IMR-90 (cell line): ENCODE measurements around the gene CCSER2. TPM values are rescaled to one million over a fixed set of nuclear protein-coding genes. Genes with fewer than 3 reads are reported as not detected.
A peak's percentile ranks its signal among the peaks of the same experiment; 100 is the strongest.

Experiments used
- ATAC-seq: fragments of 200-7000 bp; cut with Tn5 transposase; 2 replicates; pipeline ENCODE4 v1.9.1; 2020; ENCODE audit warnings: low read depth, mild to moderate bottlenecking, moderate library complexity
- BruUV-seq: library from RNA; stranded (reverse); fragments of 400-500 nt; replicated peaks from 2 replicates; lab custom pipeline; 2021; lab: Mats Ljungman, UMichigan
- CTCF ChIA-PET: fragments of 300-600 bp; formaldehyde crosslinking; extraction: SDS; loops from one replicate; lab custom pipeline; 2021; ENCODE audit warnings: antibody characterized with exemption; lab: Yijun Ruan, JAX
- POLR2A ChIA-PET: fragments of 300-600 bp; sonication (Branson Sonifier 250); formaldehyde crosslinking; loops from one replicate; lab custom pipeline; 2022; ENCODE audit warnings: antibody characterized with exemption; ENCODE audit not compliant: unreplicated experiment; lab: Charles Lee
- DNase-seq: peaks from one replicate; pipeline ENCODE4 v3.0.0; 2013
- H2AFZ ChIP-seq: replicated peaks from 2 replicates; pipeline ENCODE3; 2013; ENCODE audit warnings: low read length, mild to moderate bottlenecking; ENCODE audit not compliant: poor library complexity
- H2AK5ac ChIP-seq: 2 replicates; pipeline ENCODE4 v1.6.1; 2013; ENCODE audit warnings: low read depth, low read length, inconsistent platforms
- H2AK9ac ChIP-seq: replicated peaks from 2 replicates; pipeline ENCODE3; 2013; ENCODE audit warnings: mild to moderate bottlenecking, low read depth, low read length, moderate library complexity; ENCODE audit not compliant: poor library complexity
- H2BK120ac ChIP-seq: 2 replicates; pipeline ENCODE4 v1.6.1; 2013; ENCODE audit warnings: low read depth, low read length, inconsistent platforms
- H2BK15ac ChIP-seq: 3 replicates; pipeline ENCODE4 v1.6.1; 2013; ENCODE audit warnings: low read depth, low read length, inconsistent platforms
- H2BK20ac ChIP-seq: 2 replicates; pipeline ENCODE4 v1.6.1; 2013; ENCODE audit warnings: low read depth, mild to moderate bottlenecking, inconsistent platforms, low read length, moderate library complexity
- H2BK5ac ChIP-seq: 2 replicates; pipeline ENCODE4 v1.6.1; 2013; ENCODE audit warnings: mild to moderate bottlenecking, low read depth, low read length, inconsistent platforms; ENCODE audit not compliant: poor library complexity, severe bottlenecking
- H3K14ac ChIP-seq: replicated peaks from 2 replicates; pipeline ENCODE4 v1.6.1; 2013; ENCODE audit warnings: low read depth, low read length, inconsistent platforms
- H3K18ac ChIP-seq: 2 replicates; pipeline ENCODE4 v1.6.1; 2013; ENCODE audit warnings: low read depth, low read length, control low read depth
- H3K23ac ChIP-seq: 2 replicates; pipeline ENCODE4 v1.6.1; 2013; ENCODE audit warnings: low read depth, low read length, inconsistent platforms
- H3K27ac ChIP-seq: 2 replicates; pipeline ENCODE4 v1.5.1; 2013; ENCODE audit warnings: mild to moderate bottlenecking, control low read depth, low read length; ENCODE audit not compliant: insufficient read depth
- H3K27me3 ChIP-seq: 2 replicates; pipeline ENCODE4 v1.6.1; 2013; ENCODE audit warnings: low read length; ENCODE audit not compliant: control insufficient read depth, insufficient read depth
- H3K36me3 ChIP-seq: 2 replicates; pipeline ENCODE4 v1.6.1; 2013; ENCODE audit warnings: low read length, mixed read lengths; ENCODE audit not compliant: control insufficient read depth, insufficient read depth
- H3K4ac ChIP-seq: 2 replicates; pipeline ENCODE4 v1.6.1; 2013; ENCODE audit warnings: low read depth, low read length, inconsistent platforms
- H3K4me1 ChIP-seq: 2 replicates; pipeline ENCODE4 v1.6.1; 2013; ENCODE audit warnings: low read length, mixed read lengths; ENCODE audit not compliant: control insufficient read depth, insufficient read depth
- H3K4me2 ChIP-seq: 2 replicates; pipeline ENCODE4 v1.6.1; 2013; ENCODE audit warnings: low read depth, mild to moderate bottlenecking, control low read depth, low read length, moderate library complexity
- H3K4me3 ChIP-seq: 2 replicates; pipeline ENCODE4 v1.5.1; 2013; ENCODE audit warnings: low read depth, mild to moderate bottlenecking, control low read depth, low read length, moderate library complexity; ENCODE audit not compliant: insufficient read depth
- H3K56ac ChIP-seq: 2 replicates; pipeline ENCODE4 v1.6.1; 2013; ENCODE audit warnings: low read length, inconsistent platforms; ENCODE audit not compliant: insufficient read depth; ENCODE audit errors: extremely low read depth
- H3K79me1 ChIP-seq, 2 experiments: 2 replicates each; pipeline ENCODE4 v1.6.1; 2013; ENCODE audit warnings: low read length in 2 of 2, inconsistent platforms in 1 of 2, low read depth in 1 of 2
- H3K9ac ChIP-seq: 2 replicates; pipeline ENCODE4 v1.6.1; 2013; ENCODE audit warnings: low read depth, low read length, control low read depth
- H3K9me1 ChIP-seq: 2 replicates; pipeline ENCODE4 v1.6.1; 2013; ENCODE audit warnings: low read length, inconsistent platforms; ENCODE audit not compliant: insufficient read depth
- H3K9me3 ChIP-seq: 2 replicates; pipeline ENCODE4 v1.6.1; 2013; ENCODE audit warnings: low read length; ENCODE audit not compliant: control insufficient read depth, insufficient read depth
- H4K20me1 ChIP-seq: 2 replicates; pipeline ENCODE4 v1.6.1; 2013; ENCODE audit warnings: low read length, inconsistent platforms; ENCODE audit not compliant: insufficient read depth
- H4K5ac ChIP-seq: 2 replicates; pipeline ENCODE4 v1.6.1; 2013; ENCODE audit warnings: mild to moderate bottlenecking, low read depth, low read length, control low read depth
- H4K8ac ChIP-seq, 2 experiments: 2 replicates each; pipeline ENCODE4 v1.6.1; 2013; ENCODE audit warnings: low read depth in 2 of 2, low read length in 2 of 2, control low read depth in 1 of 2, inconsistent platforms in 1 of 2
- H4K91ac ChIP-seq: 2 replicates; pipeline ENCODE4 v1.6.1; 2013; ENCODE audit warnings: low read depth, low read length, inconsistent platforms; ENCODE audit not compliant: insufficient read depth
- BHLHE40 ChIP-seq: fragments of 150-350 bp; IDR thresholded peaks from 2 replicates; pipeline ENCODE4 v1.6.1; 2016; ENCODE audit warnings: mild to moderate bottlenecking, low read depth, low read length
- CEBPB ChIP-seq: IDR thresholded peaks from 2 replicates; pipeline ENCODE4 v1.6.1; 2012; ENCODE audit warnings: low read depth, low read length, improper control_type of control experiment
- MAFK ChIP-seq: IDR thresholded peaks from 2 replicates; pipeline ENCODE4 v1.6.1; 2012; ENCODE audit warnings: low read depth, low read length, improper control_type of control experiment
- MAZ ChIP-seq: IDR thresholded peaks from 2 replicates; pipeline ENCODE4 v1.6.1; 2012; ENCODE audit warnings: low read depth, mild to moderate bottlenecking, low read length, improper control_type of control experiment, moderate library complexity, borderline replicate concordance
- MXI1 ChIP-seq: IDR thresholded peaks from 2 replicates; pipeline ENCODE4 v1.6.1; 2012; ENCODE audit warnings: low read depth, mild to moderate bottlenecking, low read length, moderate library complexity, borderline replicate concordance
- NFE2L2 ChIP-seq: fragments of 150-350 bp; IDR thresholded peaks from 2 replicates; pipeline ENCODE4 v1.6.1; 2016; ENCODE audit warnings: low read depth, mild to moderate bottlenecking, low read length
- RAD21 ChIP-seq: IDR thresholded peaks from 2 replicates; pipeline ENCODE4 v1.6.1; 2012; ENCODE audit warnings: low read length, improper control_type of control experiment
- RCOR1 ChIP-seq: IDR thresholded peaks from 2 replicates; pipeline ENCODE4 v1.6.1; 2012; ENCODE audit warnings: mild to moderate bottlenecking, low read length, improper control_type of control experiment; ENCODE audit not compliant: insufficient replicate concordance
- RFX5 ChIP-seq: IDR thresholded peaks from 2 replicates; pipeline ENCODE4 v1.8.0; 2012; ENCODE audit warnings: low read depth, mild to moderate bottlenecking, low read length, moderate library complexity
- SMC3 ChIP-seq: fragments of 150-350 bp; IDR thresholded peaks from 2 replicates; pipeline ENCODE4 v1.6.1; 2016; ENCODE audit warnings: low read depth, mild to moderate bottlenecking, antibody characterized with exemption, low read length, moderate library complexity
- WGBS, 2 experiments: methylation state at CpG; one replicate each; pipeline versions ENCODE4 v1.1.5 to v1.1.7; 2013; ENCODE audit warnings: missing lambda C conversion rate in 2 of 2; ENCODE audit not compliant: insufficient read length in 1 of 2; ENCODE audit errors: extremely low coverage in 2 of 2; 5-methylcytosine and 5-hydroxymethylcytosine counted together
- dilution Hi-C: fragments of 300-500 bp; cut with HindIII; formaldehyde crosslinking; loops from one replicate; pipeline ENCODE4 v1.14.3; 2018; ENCODE audit warnings: low sequenced_read_pairs; ENCODE audit not compliant: unreplicated experiment
- in situ Hi-C: fragments of 300-500 bp; cut with MboI; formaldehyde crosslinking; loops from 3 replicates; pipeline ENCODE4 v1.14.3; 2019; ENCODE audit warnings: low sequenced_read_pairs, inconsistent platforms, mixed read lengths
- intact Hi-C: fragments of 100-400 bp; cut with micrococcal nuclease; formaldehyde crosslinking; loops from 2 replicates; pipeline ENCODE4 v1.10.0; 2022
- polyA plus RNA-seq, 3 experiments: library from polyadenylated mRNA; depleted of rRNA; stranded (reverse); fragments of >200 nt; gene quantifications; 2 replicates each; pipeline ENCODE4 v1.2.3, GENCODE V29; 2012; ENCODE audit warnings: low replicate concordance in 1 of 3
- total RNA-seq: library from RNA; depleted of rRNA; stranded (reverse); fragments of >200 nt; gene quantifications from 2 replicates; pipeline ENCODE4 v1.2.3, GENCODE V29; 2012
- TF ChIP-seq, protein P1 (sequence below): fragments of 150-350 bp; IDR thresholded peaks from 2 replicates; pipeline ENCODE4 v1.6.1; 2016; ENCODE audit warnings: low read depth, mild to moderate bottlenecking, low read length, moderate library complexity, borderline replicate concordance
- TF ChIP-seq, protein P2 (sequence below): fragments of 150-350 bp; IDR thresholded peaks from 2 replicates; pipeline ENCODE4 v1.6.1; 2017; ENCODE audit warnings: mild to moderate bottlenecking, antibody characterized with exemption, low read length, low read depth

Gene CCSER2
- total and polyA plus RNA-seq, 2 of the 4 experiments (the other 2 are of a cell fraction), result 20.4 to 31.7 TPM

DNA sequence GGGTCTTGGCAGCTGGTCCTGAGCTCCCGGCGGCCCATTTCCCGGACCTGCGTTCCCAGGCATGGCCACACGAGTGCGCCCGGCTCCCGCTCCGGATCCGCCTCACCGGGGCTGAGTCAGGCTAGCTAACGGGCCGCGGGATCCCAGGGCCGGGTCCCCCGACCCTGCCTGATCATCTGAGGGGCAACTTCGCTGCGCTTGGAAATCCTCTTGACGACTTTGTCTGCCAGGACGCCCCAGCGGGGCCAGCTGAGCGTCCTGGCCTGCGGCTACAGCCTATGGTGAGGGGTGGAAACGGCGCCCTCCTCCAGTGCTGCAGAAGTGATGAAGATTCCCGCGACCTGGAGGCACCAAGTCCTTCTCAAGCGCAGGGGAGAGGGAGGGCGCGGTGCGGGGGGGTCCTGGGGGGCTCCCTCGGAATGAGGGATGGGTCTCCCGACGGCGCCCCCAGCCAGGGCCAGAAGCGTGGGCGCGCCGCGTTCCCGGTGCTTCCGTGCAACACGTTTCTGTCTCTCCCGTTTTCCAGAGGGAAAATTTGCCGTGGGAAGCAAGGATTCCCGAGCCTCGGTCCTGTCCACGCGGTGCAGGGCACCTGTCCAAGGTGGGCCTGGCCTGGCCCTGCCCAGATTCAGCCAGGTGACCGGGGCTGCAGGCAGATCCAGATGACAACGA lies 212.4 kb downstream of the CCSER2 start (continued):
- TF ChIP-seq, protein P1, sequence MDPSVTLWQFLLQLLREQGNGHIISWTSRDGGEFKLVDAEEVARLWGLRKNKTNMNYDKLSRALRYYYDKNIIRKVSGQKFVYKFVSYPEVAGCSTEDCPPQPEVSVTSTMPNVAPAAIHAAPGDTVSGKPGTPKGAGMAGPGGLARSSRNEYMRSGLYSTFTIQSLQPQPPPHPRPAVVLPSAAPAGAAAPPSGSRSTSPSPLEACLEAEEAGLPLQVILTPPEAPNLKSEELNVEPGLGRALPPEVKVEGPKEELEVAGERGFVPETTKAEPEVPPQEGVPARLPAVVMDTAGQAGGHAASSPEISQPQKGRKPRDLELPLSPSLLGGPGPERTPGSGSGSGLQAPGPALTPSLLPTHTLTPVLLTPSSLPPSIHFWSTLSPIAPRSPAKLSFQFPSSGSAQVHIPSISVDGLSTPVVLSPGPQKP, result no peak

DNA sequence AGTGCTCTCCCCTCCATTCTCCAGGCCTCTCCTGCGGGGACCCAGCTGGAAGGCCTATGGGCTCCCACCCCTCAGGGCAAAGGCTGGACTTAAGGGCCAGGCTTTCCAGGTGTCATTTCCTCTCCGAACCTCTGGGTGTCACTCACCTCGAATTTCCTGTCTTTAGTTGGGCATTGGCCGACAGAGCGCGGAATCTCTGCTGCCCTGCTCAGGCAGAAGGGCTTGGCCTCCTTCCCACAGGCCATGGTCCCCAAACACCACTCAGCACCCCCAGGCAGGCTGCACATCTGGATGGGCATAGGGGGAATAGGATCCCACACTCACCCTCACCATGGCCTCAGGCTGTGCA lies 212.9 kb downstream of the CCSER2 start:
- Histone ChIP-seq H2BK15ac (no peak overlapping the region), H2BK20ac (no peak overlapping the region), H3K9ac (no peak overlapping the region), H3K23ac (no peak overlapping the region), H3K14ac (no peak overlapping the region), H3K56ac (no peak overlapping the region), H3K27me3 (peaks cover 7% of the 10 kb centered on the region; the same call in 1 of the 2 replicates), H3K9me3 (no peaks in the 10 kb centered on the region), H3K9me1 (peaks cover 2% of the 10 kb centered on the region; the same call in 1 of the 2 replicates), H2AFZ (peak overlapping the region; percentile 95), H4K91ac (no peak overlapping the region), H3K27ac (no peak overlapping the region), H4K5ac (no peak overlapping the region), H3K4me3 (no peak overlapping the region), H3K79me1 (no peaks in the 10 kb centered on the region), H4K8ac (no peak overlapping the region; a peak in 1 of 4 replicates), H4K20me1 (no peaks in the 10 kb centered on the region), H3K4me2 (no peak overlapping the region; the same call in 1 of the 2 replicates), H3K18ac (no peak overlapping the region), H2AK5ac (no peak overlapping the region; the same call in 1 of the 2 replicates), H2BK5ac (no peak overlapping the region), H3K36me3 (no peaks in the 10 kb centered on the region), H3K4ac (no peak overlapping the region; the same call in 1 of the 2 replicates), H3K4me1 (peaks cover 11% of the 10 kb centered on the region), H2BK120ac (peak overlapping the region; percentile 44; the same call in 1 of the 2 replicates), H2AK9ac (peak overlapping the region; percentile 58)
- 86% methylated on average over 1 of the region's 6 CpGs; no CpG with 5 or more reads in 1 of the 2 experiments for WGBS, 2 experiments
- dilution Hi-C loops, result no loop called here
- ChIA-PET CTCF (interaction anchor here (1.2 kb wide), 1 partner anchor 20 kb away, joined by 4 read pairs; no protein-coding TSS in a partner anchor), POLR2A (no interaction called here)
- TF ChIP-seq RCOR1 (no peak), NFE2L2 (no peak), RFX5 (no peak), RAD21 (no peak), CEBPB (no peak), MAFK (no peak), BHLHE40 (no peak), SMC3 (no peak), MXI1 (no peak), MAZ (no peak)
- TF ChIP-seq, protein P2, sequence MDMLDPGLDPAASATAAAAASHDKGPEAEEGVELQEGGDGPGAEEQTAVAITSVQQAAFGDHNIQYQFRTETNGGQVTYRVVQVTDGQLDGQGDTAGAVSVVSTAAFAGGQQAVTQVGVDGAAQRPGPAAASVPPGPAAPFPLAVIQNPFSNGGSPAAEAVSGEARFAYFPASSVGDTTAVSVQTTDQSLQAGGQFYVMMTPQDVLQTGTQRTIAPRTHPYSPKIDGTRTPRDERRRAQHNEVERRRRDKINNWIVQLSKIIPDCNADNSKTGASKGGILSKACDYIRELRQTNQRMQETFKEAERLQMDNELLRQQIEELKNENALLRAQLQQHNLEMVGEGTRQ, result no peak
- in situ Hi-C loops, result loop anchor here (5.0 kb wide), 1 partner anchor 1831 kb away; no protein-coding TSS in a partner anchor
- DNase-seq, result no peak
- no TSS peak for BruUV-seq
- intact Hi-C loops, result no loop called here
- no peak for ATAC-seq
